Body of pancreas (tissue), 4 donors: Measurements from ENCODE around the gene HTT. TPM values are rescaled to one million over a fixed set of nuclear protein-coding genes. Genes with fewer than 3 reads are reported as not detected.

Source experiments
- ATAC-seq: fragments of 150-250 bp; one replicate; pipeline ENCODE4 v1.9.1; 2016
- DNase-seq, 4 donors: peaks; one replicate each; pipeline ENCODE4 v3.0.0-alpha.2; 2019
- H3K27ac ChIP-seq, 4 donors: fragments of 200-600 bp; sonication (generic); 1 replicate in 3 of 4; 2 replicates in 1 of 4; pipeline versions ENCODE4 v1.5.1 to v1.6.1; 2016 to 2019; ENCODE audit warnings: mild to moderate bottlenecking in 1 of 4, mixed read lengths in 1 of 4, moderate library complexity in 1 of 4
- H3K27me3 ChIP-seq, 2 donors: fragments of 200-600 bp; sonication (generic); one replicate each; pipeline ENCODE4 v1.6.0; 2016; ENCODE audit warnings: mild to moderate bottlenecking in 1 of 2
- H3K36me3 ChIP-seq, 2 donors: fragments of 200-600 bp; sonication (generic); replicated peaks in 1 of 2; 2 replicates each; pipeline ENCODE4 v1.5.1; 2016; ENCODE audit warnings: low read depth in 2 of 2; ENCODE audit not compliant: insufficient read depth in 1 of 2
- H3K4me1 ChIP-seq: fragments of 200-600 bp; sonication (generic); one replicate; pipeline ENCODE4 v1.6.0; 2016
- H3K4me3 ChIP-seq, 2 donors: fragments of 200-600 bp; sonication (generic); 1 replicate in 1 of 2; 2 replicates in 1 of 2; pipeline ENCODE4 v1.5.1; 2016 to 2019
- H3K9me3 ChIP-seq, 3 donors: fragments of 200-600 bp; sonication (generic); 1 replicate in 2 of 3; 2 replicates in 1 of 3; pipeline ENCODE4 v1.5.1; 2016
- CTCF ChIP-seq, 7 experiments: fragments of 450-650 bp in 4 of 7; fragments of 200-600 bp in 3 of 7; sonication (generic) in 3 of 7; IDR thresholded peaks; one replicate each; pipeline ENCODE4 v1.5.1; 2016 to 2019; ENCODE audit warnings: antibody characterized with exemption in 7 of 7
- POLR2A ChIP-seq, 3 donors: fragments of 450-650 bp; IDR thresholded peaks; one replicate each; pipeline ENCODE4 v1.6.1; 2016; ENCODE audit warnings: antibody characterized with exemption in 3 of 3, mild to moderate bottlenecking in 2 of 3
- WGBS, 2 donors: methylation state at CpG; one replicate each; pipeline ENCODE4 v1.1.5; 2017; 5-methylcytosine and 5-hydroxymethylcytosine counted together
- intact Hi-C: fragments of 100-400 bp; cut with DNase I; formaldehyde crosslinking; loops from one replicate; pipeline ENCODE4 v1.15.1; 2023
- total RNA-seq, 2 donors: library from RNA; depleted of rRNA; stranded (reverse); fragments of >200 nt; gene quantifications; one replicate each; pipeline ENCODE4 v1.1.0, GENCODE V29; 2016

Gene HTT
- total RNA-seq, 2 donors from 2014 or later: 40.5 to 115 TPM

DNA sequence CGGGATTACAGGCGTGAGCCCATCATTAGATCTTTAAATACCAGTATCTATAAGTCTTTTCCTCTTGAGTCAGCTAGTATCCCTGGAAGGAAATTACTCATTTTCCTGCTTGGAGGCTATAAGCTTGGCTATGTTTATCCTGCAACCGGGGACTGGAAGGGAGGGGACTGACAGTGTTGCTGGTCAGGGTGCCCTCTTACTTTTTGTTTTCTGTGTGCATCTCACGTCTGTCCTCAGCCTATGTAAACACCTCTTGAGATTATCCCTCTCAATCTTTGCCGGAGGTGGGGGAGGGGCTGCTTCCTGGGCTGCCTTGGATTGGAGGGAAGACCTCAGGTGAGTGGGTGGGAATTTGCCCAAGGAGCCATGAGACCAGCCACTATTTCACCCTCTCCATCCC, 37.0 kb downstream of the HTT start:
- intact Hi-C loops: no loop called here
- no peak overlapping the region for H3K27ac ChIP-seq
- TF ChIP-seq CTCF (IDR thresholded peaks at IDR 0.05) (no peak), POLR2A (IDR thresholded peaks at IDR 0.05) (no peak)
- DNase-seq: no peak
- no peaks in the 10 kb centered on the region for H3K9me3 ChIP-seq
- H3K36me3 ChIP-seq: peaks cover 0 to 15% of the 10 kb centered on the region in 2 donors
- no peak for ATAC-seq
- peaks cover 22% of the 10 kb centered on the region for H3K4me1 ChIP-seq
- H3K4me3 ChIP-seq: no peak overlapping the region
- WGBS, 2 donors: 65 to 66% methylated on average over 5 of the region's 5 CpGs
- no peaks in the 10 kb centered on the region for H3K27me3 ChIP-seq

GRCh38 chr4:3112201-3112600, 37.7 kb downstream of the HTT start:
- no peak for ATAC-seq

GRCh38 chr4:3112609-3113469, 38.4 kb downstream of the HTT start:
- Histone ChIP-seq H3K4me1 (peaks cover 12% of the 10 kb centered on the region), H3K4me3 (no peak overlapping the region), H3K27ac (peak overlapping the region in 2 of 4 donors; percentile 21 to 31), H3K27me3 (no peaks in the 10 kb centered on the region), H3K36me3 (peaks cover 0 to 16% of the 10 kb centered on the region in 2 donors), H3K9me3 (no peaks in the 10 kb centered on the region)
- intact Hi-C loops: no loop called here
- WGBS, 2 donors: 49 to 58% methylated on average over 5 of the region's 5 CpGs
- TF ChIP-seq CTCF (IDR thresholded peaks at IDR 0.05): no peak
- no peak for TF ChIP-seq POLR2A (IDR thresholded peaks at IDR 0.05)
- DNase-seq (peak in 1 of 4 donors; percentile 39), ATAC-seq (peak; percentile 37)

More at GRCh38 chr4:3112201-3112600, 37.7 kb downstream of the HTT start:
- no peak for DNase-seq
- H3K4me3 ChIP-seq: no peak overlapping the region
- TF ChIP-seq POLR2A (IDR thresholded peaks at IDR 0.05): no peak
- no peak for TF ChIP-seq CTCF (IDR thresholded peaks at IDR 0.05)
- H3K4me1 ChIP-seq: peaks cover 15% of the 10 kb centered on the region
- no peaks in the 10 kb centered on the region for H3K9me3 ChIP-seq
- intact Hi-C loops: no loop called here
- no peaks in the 10 kb centered on the region for H3K27me3 ChIP-seq
- 64 to 83% methylated on average over 4 of the region's 4 CpGs for WGBS, 2 donors
- H3K36me3 ChIP-seq: peaks cover 0 to 18% of the 10 kb centered on the region in 2 donors
- H3K27ac ChIP-seq: peak overlapping the region in 1 of 4 donors; percentile 21

DNA sequence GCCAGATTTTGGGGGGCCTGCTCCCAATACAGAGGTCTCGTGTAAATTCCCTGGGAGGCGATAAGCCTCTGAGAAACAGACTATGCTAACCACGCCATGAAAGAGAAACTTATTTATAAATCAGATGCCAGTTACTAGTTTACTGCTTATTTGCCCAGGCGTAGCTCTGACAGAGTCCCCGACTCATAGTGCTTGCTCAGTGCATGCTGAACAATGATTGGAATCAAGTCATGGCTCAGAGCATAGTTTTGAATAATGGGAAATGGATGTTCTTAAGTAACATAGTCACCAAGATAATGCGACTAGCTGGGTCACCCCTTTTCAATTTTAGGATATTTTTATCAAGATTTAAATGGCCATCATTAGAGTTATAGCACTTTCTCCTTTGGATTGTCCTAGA, 39.9 kb downstream of the HTT start:
- 93 to 97% methylated on average over 6 of the region's 6 CpGs for WGBS, 2 donors
- no peak overlapping the region for H3K27ac ChIP-seq
- no peaks in the 10 kb centered on the region for H3K9me3 ChIP-seq
- DNase-seq: no peak
- H3K4me3 ChIP-seq: no peak overlapping the region
- intact Hi-C loops: no loop called here
- peaks cover 0 to 14% of the 10 kb centered on the region in 2 donors for H3K36me3 ChIP-seq
- no peak for TF ChIP-seq CTCF (IDR thresholded peaks at IDR 0.05)
- no peak for TF ChIP-seq POLR2A (IDR thresholded peaks at IDR 0.05)
- ATAC-seq: no peak
- H3K4me1 ChIP-seq: peaks cover 12% of the 10 kb centered on the region
- H3K27me3 ChIP-seq: no peaks in the 10 kb centered on the region
